GM18951 (cell line): ENCODE data around the gene SHANK1.
"Not testable (repeated sequence)": the region's sequence is repeated elsewhere in the genome, so short reads cannot be mapped to it uniquely, and the experiment has no call there.

ENCODE experiments used
- POLR2A ChIP-seq: IDR thresholded peaks from 4 replicates; pipeline ENCODE4 v1.6.1; 2011; ENCODE audit warnings: mild to moderate bottlenecking; ENCODE audit not compliant: insufficient read length, insufficient read depth; ENCODE audit errors: extremely low read depth
- in situ Hi-C: fragments of 300-500 bp; cut with MboI; formaldehyde crosslinking; loops from one replicate; pipeline ENCODE4 v1.12.0; 2022; ENCODE audit warnings: low sequenced_read_pairs, mixed read lengths, inconsistent platforms; ENCODE audit not compliant: unreplicated experiment

Gene SHANK1

DNA sequence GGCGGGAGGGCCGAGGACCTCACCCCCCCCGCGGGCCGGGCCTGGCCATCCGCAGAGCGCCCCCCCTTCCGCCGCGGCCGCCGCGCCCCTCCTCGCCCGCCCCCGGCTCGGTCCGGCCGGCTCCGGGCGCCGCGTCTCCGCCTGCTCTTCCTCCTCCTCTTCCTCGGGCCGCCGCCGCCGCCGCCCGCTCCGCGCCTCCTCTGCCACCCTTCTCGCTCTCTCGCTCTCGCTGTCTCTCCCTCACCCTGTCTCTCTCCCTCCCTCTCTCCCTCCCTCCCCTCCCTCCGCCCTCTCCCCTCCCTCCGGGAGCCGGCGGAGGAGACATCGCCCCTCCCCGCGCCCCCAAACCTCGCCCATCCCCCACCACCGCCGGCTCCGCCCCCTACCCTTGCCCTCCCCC, at the start of gene SHANK1:
TSS of gene SHANK1 (minus strand) at position 237 of the 400 bp plus-strand sequence. CDS start 2,883 bp downstream, outside the sequence.
- in situ Hi-C loops: no loop called here
- TF ChIP-seq POLR2A: no peak

DNA sequence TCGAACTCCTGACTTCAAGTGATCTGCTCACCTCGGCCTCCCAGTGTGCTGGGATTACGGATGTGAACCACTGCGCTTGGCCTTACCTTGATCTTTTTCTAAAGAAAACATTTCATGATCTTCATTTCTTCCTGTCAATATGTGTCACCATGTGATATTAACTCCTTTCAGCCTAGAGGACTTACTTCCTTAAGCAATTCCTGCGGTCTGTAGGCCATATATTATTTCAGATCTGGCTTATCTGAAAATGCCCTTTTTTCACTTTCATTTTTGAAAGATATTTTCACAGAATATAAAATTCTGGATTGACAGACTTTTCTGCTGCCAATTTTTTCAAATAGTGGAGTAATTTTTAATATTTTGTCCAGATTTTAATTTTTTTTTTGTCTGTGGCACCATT, 48.7 kb upstream of the SHANK1 start:
- TF ChIP-seq POLR2A: no peak
- in situ Hi-C loops: no loop called here

DNA sequence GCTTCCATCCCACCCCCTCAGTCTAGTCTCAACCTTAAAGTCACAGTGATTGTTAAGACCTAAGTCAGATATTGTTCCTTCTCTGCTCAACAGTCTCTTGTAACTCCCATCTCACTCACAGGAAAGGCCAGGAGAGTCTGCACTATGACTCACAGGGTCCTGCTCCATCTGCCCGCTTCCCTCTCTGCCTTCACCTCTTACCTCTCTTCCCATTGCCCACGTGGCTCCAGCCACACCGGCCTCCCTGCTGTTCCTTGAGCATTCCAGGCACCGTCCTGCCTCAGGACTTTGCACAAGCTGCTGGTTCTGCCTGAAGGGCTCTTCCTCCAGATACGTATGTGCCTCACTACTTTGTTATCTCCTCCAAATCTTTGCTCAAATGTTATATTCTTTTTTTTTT, 47.7 kb upstream of the SHANK1 start:
- in situ Hi-C loops: not testable (repeated sequence)

DNA sequence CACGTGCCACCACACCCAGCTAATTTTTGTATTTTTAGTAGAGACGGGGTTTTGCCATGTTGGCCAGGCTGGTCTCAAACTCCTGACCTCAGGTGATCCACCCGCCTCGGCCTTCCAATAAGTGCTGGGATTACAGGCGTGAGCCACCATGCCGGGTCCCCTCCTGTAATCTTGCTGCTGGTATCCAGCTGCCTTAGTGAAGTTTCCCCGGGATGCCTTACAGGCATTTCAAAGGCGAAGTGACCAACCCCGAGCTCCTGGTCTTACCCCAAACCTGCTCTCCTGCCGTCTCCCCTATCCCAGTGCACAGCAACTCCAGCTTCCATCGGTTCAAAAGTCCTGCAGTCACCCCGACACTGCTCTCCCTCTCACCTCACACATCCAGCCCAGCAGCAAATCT, 47.1 kb upstream of the SHANK1 start:
- in situ Hi-C loops: not testable (repeated sequence)

DNA sequence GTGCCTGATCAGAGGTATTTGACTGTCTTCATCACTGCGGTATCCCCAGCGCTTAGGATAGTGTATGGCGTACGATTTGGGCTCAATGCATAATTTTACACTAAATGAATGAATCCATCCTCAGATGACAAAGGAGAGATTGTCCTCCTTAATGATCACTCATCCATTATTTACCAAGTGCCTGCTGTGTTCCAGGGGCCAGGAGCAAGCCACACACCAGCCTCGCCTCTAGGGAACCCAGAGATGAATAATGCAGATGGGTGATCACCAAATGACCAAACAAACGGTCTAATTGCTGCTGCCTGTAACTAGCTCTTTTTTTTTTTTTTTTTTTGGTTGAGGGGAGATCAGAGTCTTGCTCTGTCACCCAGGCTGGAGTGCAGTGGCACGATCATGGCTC, 44.8 kb upstream of the SHANK1 start:
- in situ Hi-C loops: no loop called here
- no peak for TF ChIP-seq POLR2A

DNA sequence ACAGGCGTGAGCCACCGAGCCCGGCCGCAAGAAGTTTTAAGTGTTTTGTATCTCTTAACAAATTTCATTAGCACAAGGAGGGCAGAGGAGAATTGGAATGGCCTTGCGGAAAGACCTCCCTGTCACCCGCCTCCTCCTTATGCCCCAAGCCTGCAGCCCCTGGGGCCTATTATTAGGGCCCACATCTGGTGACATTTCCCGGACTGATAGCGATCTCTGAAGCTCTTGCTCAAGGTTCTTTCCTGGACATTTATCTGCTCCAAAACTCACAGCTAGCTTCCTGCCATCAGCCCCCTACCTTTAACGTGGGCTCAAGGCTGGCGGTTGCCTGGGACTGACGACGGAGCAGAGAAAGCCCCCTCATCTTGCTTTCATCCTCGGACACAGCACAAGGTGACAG, 43.9 kb upstream of the SHANK1 start:
- in situ Hi-C loops: not testable (repeated sequence)

DNA sequence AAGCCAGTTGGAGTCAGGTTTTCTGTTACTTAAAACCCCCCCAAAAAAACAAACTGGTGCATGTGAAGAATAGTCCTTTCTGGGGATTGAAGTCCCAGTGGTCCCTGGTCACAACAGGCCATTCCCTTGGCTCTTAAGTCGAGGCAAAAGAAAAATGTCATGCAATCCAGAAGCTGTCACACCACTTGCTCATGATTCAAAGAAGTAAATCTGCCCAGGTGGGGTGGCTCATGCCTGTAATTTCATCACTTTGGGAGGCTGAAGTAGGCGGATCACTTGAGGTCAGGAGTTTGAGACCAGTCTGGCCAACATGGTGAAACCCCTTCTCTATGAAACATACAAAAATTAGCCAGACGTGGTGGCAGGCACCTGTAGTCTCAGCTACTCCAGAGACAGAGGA, 41.9 kb upstream of the SHANK1 start:
- in situ Hi-C loops: not testable (repeated sequence)

DNA sequence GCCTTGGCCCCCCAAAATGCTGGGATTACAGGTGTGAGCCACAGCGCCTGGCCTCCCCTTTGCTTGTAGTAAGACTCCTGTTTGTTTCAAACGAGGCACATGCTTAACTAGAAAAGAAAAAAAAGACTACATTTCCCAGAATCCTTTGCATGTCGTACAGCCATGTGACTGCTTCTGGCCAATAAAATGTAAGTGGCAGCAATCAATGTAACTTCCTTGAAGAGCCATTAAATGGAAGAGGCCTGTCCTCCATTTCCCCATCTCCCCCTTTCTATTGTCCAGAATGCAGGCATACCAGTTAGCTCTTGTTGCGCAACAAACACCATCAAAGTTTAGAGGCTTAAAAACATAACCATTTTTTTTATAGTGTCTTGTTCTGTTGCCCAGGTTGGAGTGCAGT, 40.3 kb upstream of the SHANK1 start:
- TF ChIP-seq POLR2A: no peak
- in situ Hi-C loops: no loop called here

DNA sequence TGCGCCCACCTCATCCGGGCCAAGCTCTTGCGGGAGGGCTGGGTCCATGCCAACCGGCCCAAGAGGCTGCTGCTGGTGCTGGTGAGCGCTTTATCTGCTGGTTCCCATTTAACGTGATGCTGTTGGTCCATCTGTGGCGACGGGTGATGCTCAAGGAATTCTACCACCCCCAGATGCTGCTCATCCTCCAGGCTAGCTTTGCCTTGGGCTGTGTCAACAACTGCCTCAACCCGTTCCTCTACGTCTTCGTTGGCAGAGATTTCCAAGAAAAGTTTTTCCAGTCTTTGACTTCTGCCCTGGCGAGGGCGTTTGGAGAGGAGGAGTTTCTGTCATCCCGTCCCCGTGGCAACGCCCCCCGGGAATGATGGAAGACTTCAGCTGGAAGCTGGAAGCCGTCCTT, 39.5 kb upstream of the SHANK1 start:
- in situ Hi-C loops: not testable (repeated sequence)

DNA sequence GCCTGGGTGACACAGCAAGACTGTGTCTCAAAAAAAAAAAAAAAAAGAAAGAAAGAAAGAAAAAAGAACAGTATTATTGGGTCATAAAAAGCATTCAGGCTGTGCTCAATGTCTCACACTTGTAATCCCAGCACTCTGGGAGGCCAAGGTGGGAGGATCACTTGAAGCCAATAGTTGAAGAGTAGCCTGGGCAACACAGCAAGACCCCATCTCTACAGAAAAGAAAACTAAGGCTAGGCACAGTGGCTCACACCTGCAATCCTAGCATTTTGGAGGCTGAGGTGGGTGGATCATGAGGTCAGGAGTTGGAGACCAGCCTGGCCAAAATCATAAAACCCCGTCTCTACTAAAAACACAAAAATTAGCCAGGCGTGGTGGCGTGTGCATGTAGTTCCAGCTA, 38.0 kb upstream of the SHANK1 start:
- in situ Hi-C loops: not testable (repeated sequence)

DNA sequence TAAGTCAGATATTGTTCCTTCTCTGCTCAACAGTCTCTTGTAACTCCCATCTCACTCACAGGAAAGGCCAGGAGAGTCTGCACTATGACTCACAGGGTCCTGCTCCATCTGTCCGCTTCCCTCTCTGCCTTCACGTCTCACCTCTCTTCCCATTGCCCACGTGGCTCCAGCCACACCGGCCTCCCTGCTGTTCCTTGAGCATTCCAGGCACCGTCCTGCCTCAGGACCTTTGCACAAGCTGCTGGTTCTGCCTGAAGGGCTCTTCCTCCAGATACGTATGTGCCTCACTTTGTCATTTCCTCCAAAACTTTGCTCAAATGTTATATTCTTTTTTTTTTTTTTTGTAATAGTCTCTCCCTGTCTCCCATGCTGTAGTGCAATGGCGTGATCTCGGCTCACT, 36.6 kb upstream of the SHANK1 start:
- in situ Hi-C loops: not testable (repeated sequence)

DNA sequence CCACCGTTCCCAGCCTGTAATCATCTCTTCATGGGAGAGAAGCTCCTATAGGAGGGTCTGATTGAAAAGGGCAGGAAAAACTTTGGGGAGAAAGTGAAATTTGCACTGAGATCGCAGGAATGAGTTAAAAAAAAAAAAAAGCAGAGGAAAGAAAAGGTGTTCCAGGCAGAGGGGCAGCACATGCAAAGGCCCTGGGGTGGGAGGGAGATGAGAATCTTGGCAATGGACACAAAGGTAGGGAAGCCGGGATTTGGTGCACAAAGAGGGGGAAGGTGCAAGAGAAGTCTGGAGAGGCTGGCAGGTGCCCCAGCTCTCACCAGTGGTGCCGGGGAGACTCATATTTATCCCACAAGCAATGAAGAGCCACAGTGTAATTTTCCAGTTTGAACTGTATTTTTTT, 34.3 kb upstream of the SHANK1 start:
- TF ChIP-seq POLR2A: no peak
- in situ Hi-C loops: no loop called here

DNA sequence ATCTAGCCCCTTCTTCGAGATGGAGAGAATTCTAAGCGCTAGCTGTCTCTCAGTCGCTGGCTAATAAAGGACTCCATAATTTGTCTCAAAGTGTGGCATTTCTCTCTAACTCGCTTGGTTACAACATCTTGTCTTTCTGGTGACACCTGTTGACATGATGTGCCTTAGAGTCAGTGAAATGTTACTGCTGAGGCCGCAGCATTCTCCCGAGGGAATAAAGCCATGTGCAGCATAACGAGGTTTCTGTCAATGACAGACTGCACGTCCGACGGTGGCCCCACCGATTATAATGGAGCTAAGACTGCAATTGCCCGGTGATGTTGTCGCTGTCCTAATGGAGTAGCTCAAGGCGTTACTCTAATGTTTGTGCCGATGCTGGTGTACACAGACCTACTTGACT, 30.4 kb upstream of the SHANK1 start:
- in situ Hi-C loops: no loop called here
- TF ChIP-seq POLR2A: no peak

DNA sequence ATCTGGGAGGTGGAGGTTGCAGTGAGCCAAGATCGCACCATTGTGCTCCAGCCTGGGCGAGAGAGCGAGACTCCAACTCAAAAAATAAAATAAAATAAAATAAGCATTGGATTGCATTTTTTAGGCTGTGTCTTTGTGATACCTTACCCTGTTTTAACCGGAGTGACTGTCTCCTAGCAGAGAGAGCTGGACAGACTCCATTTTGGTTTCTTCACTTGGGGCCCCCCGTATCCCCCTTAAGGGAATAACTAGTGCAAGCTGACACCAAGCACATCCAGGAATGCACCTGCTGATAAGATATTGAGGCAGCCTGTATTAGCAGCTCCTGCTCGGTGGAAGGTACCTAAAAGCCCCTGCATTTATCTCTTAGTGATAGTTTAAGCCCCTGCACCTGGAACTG, 29.9 kb upstream of the SHANK1 start:
- in situ Hi-C loops: no loop called here
- TF ChIP-seq POLR2A: no peak

DNA sequence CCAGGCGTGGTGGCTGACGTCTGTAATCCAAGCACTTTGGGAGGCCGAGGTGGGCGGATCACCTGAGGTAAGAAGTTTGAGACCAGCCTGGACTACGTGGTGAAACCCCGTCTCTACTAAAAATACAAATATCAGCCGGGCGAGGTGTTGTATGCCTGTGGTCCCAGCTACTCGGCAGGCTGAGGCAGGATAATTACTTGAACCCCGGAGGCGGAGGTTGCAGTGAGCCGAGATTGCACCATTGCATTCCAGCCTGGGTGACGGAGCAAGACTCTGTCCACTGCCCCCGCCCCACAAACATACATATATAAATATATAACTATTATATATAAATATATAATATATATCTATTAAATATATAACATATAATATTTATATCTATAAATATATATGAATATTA, 27.5 kb upstream of the SHANK1 start:
- in situ Hi-C loops: not testable (repeated sequence)

DNA sequence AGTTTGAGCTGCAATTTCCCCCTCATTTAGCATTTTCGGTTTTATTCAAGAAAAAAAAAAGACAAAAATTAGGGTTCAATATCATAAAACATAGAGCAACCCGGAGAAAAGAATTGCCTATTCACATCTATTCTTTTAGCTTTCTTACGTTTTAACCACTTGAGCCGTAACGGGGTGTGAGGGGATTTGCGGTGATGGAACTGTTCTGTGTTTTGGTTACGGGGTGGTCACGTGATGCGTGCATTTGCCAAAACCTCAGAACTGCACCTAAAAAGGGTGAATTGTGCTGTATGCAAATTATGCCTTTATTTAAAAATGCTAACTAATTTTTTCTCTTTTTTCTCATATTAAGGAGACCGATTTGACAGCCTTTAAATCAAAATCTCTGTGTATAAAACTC, 25.6 kb upstream of the SHANK1 start:
- in situ Hi-C loops: no loop called here
- no peak for TF ChIP-seq POLR2A
